Cortex of kidney (tissue), 1 donor: ENCODE measurements around the gene ZNF334.

Source experiments
- DNase-seq: peaks from one replicate; lab custom pipeline; 2025; lab: John Stamatoyannopoulos, UW

Gene ZNF334

DNA sequence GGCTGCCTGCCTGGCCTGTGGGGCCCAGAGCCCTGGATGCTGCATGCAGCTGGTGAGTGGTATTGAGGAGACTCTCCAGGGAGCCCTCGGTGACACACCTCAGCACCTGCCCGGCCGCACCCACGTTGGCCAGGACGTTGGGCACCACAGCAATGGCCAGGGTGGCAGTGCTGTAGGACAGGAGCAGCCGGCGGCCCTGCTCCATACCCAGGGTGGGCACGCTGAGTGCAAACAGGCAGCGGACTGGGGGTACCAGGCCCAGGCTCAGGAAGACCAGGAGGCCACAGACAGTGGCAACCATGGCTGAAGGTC, 32.4 kb upstream of the ZNF334 start:
- DNase-seq: no peak

DNA sequence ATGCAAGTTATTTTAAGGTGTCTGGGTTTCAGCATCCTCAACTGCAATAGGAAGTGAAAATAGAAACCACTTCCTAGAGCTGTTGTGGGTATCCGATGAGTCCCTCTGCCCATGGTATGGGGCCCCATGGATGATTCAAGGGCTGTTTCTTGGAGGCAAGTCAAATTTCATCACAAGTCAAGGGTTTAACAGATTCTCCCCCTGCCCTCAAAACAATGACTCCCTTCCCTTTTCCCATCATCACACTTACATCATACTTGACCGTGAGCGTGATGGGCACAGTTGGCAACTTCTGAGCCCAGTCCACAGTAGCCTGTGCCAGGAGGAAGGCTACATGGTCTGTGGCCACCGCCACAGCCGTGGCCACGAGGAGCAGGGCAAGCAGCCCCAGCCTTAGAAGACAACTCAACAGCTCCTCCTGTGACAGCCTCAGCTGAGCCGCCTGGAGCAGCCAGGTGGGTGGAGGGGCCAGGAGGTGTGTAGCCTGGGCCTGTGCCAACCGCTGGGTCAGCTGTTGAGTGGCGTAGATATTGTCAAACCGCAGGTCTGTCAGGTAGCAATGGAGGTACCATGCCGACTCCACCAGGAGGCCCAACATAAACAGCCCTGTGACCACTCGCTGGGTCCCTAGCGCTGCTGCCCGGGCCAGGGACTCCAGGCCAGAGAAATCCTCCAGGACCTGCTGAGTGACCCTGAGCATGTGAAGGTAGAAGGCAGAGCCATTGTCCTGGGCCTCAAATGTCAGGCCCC, 31.9 kb upstream of the ZNF334 start:
- DNase-seq: no peak

DNA sequence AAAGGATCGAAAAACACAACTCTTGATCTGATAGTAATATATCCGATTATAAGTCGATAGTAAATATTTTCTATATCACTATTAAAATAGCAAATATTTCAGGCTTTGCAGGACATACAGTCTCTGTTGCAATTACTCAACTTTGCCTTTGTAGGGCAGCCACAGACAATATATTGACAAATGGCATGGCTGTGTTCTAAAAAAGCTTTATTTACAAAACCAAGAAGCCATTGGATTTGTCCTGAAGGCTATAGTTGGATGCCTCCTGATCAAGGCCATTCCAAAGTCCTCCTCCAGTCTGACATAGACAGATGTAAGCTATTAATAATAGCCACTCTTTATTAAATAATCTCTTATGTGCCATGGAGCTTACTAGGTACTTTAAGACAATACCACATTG, 31.2 kb upstream of the ZNF334 start:
- DNase-seq: no peak

DNA sequence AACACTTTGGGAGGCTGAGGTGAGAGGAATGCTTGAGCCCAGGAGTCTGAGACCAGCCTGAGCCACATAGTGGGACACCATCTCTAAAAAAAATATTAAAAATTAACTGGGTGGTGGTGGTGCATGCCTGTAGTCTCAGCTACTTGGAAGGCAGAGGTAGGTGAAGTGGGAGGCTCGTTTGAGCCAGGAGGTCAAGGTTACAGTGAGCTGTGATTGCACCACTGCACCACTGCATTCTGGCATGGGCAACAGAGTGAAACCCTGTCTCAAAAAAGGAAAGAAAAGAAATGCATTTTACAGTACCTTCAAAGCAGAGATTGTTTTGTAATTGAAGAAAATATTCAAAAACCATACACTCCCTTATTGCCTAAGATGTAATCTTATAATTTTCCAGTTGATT, 30.6 kb upstream of the ZNF334 start:
- no peak for DNase-seq

- DNase-seq: no peak
These were observed 29.7 kb upstream of the ZNF334 start for GRCh38 chr20:46543033-46543432.

GRCh38 chr20:46541229-46541935, 28.0 kb upstream of the ZNF334 start:
- no peak for DNase-seq

- no peak for DNase-seq
These were observed 25.8 kb upstream of the ZNF334 start for GRCh38 chr20:46539113-46539512.

DNA sequence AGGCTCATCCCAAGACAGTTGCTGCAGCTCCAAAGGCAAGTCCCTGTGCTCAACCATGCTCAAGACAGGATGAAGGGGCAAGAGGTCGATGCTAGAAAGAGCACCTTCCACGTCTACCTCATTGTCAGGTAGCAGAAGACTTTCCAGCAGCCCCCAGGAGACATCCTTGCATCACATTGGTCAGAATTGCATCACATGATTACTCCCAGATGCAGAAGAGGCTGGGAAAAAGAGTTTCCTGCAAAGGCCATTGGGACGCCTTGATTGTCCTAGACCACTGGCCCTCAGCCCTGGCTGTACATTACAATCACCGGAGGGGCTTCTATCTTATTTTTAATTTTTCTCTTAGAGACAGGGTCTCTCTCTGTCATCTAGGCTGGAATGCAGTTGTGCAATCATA, 17.3 kb upstream of the ZNF334 start:
- DNase-seq: no peak

DNA sequence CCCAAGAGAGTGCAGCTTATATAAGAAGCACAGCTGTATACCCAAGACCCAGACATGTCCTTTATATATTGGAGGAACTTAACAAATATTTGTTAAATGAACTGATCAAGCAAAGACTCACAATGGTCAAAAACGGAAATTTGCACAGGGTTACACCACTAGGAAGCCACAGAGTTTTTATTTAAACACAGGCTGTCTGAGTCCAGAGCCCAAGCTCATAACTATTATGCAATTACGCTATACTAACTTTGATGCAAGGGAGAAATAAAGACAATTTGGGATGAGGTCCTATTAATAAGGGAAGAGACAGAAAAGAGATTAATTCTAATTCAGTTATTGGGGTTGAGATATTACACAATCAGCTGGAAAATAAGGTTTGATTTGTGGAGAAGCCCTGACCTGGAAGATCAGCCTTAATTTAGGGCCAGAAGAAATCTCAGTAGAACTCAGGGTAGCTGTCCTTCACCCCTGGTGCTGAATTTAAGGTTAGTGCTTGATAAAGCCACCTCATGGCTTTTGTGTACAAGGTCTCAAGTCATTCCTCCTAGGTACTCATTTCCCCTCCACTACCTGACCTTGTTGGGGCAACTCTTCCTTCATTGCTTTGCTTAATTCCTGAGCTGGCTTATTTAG, 10.5 kb upstream of the ZNF334 start:
- no peak for DNase-seq

DNA sequence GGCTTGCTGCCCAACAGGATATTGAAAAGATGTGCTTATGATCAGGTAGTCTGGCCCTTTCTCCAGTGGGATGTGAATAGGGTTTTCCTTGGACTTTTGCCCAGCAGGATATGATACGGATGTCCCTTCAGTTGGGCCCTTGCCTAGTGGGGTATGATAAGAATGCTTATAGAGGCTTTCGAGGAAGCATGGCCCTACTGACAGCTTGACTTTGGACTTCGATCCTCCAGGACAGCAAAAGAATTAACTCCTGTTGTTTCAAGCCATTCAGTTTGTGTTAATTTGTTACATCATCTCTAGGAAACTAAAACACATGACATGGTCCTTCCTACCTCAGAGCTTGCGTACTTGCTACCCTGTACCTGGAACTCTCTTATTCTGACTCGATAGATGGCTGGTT, 9.7 kb upstream of the ZNF334 start:
- DNase-seq: no peak

DNA sequence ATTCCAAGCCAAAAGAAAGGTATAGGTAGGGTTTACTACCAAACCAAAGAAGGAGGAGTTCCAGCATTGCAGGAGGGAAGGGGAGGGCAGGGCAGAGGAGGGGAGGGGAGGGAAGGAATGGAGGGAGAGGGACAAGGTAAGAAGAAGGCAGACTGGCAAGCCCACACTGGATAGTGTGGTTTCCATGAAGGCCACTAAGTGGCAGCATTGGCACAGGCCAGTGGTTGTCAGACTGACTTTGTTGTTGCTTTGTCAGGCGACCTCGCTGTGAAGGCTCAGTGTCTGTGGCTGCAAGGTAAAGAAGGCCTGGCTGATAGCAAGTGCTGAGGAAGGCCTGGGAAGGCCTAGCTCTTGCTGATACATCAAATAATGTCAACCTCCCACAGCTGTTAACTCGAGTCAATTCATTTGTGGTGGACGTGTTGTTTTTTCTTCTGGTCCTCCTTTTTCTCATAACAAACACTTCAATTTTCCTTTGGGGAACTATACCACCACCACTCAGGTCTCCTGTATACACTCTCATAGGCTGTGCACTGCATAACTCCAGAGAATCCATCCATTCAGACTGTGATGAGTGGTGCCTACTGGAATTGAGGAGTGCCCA, 7.7 kb upstream of the ZNF334 start:
- no peak for DNase-seq

GRCh38 chr20:46520540-46520939, 7.2 kb upstream of the ZNF334 start:
- DNase-seq: no peak

- DNase-seq: no peak
These were observed 6.2 kb upstream of the ZNF334 start for GRCh38 chr20:46519471-46520068.

DNA sequence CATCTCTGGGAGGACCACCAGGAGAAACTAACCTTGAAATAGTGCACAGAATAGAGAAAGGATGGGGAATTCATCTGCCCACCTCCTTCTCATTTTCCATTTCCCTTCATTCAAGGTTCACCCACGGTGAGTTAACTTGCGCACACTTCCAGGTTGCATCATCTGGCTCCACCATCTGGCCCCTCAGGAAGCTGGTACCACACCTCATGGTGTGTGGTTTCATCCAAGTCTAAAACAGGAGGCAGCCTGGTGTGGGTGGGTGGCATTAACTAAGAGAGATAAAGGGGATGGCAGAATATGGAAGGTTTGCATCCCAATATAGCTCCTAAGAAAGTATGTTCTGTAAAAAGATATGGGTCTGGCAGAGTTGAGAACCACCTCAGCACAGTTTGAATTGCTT, 3.8 kb downstream of the ZNF334 start:
- no peak for DNase-seq

DNA sequence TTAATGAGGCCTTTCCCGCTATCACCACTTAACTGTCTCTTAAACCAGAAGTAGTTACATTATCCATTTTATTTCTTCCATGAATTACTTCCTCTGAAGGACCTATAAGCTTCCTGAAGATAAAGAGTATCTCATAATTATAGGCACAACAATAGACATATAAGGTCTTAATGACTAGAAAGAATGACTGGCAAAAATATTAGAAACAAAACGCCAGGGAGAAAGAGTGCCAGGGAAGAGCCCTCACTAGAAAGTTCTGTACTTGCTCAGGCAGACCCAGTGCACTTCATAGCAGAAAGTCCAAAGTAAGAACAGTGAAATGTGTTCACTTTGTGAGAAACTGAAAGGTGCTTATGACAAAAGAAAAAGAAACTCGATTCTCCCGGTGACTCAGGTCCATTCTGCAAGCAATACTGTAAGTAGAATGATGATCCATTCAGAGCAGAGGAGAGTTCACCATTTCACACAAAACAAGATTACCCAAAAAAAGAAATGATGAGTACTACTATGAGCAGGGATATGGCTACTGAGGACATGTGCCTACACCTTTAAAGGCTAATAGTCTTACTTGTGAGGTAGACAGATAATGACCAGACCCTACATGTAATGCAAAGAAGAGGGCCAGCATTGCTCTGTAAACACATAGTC, 5.5 kb downstream of the ZNF334 start:
- no peak for DNase-seq

- DNase-seq: no peak
These were observed 7.9 kb downstream of the ZNF334 start for GRCh38 chr20:46505506-46505905.

GRCh38 chr20:46501961-46502360, 11.4 kb downstream of the ZNF334 start:
- no peak for DNase-seq

GRCh38 chr20:46501337-46501942, 11.9 kb downstream of the ZNF334 start:
- DNase-seq: no peak

DNA sequence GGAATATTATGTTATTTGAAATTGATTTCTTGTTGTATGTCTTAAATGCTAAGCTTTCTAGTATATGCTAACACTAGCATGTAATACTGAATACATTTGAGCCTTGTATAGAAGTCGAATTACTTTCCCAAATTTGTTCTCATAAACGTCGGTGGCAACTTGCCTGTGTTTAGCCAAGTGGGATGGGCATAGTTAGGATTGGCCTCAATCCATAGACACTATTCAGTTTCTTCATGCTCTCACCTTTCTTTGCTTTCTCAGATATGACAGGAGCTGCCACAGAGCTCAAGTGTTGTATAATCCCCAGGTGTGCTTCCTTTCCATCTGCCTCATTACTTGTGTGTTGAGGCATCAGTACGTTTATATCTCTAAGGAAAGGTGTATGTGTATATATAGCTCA, 19.3 kb downstream of the ZNF334 start:
- no peak for DNase-seq

DNA sequence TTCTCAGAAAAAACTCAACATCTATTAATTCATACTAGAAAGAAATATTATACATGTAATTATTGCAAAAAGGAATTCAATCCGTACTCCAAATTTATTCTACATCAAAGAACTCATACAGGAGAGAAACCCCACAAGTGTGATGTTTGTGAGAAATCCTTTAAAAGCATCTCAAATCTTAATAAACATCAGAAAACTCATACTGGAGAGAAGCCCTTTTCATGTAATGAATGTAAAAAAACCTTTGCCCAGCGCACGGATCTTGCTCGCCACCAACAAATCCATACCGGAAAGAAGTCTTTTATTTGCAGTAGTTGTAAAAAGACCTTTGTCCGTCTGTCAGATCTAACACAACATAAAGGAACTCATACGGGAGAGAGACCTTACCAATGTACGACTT, 22.0 kb downstream of the ZNF334 start:
- DNase-seq: no peak

- no peak for DNase-seq
These were observed 24.9 kb downstream of the ZNF334 start for GRCh38 chr20:46488451-46488850.

GRCh38 chr20:46487628-46488027, 25.7 kb downstream of the ZNF334 start:
- DNase-seq: no peak
